OCI-LY7 (cell line): ENCODE measurements around the gene ITGB2. TPM values are rescaled to one million over a fixed set of nuclear protein-coding genes. Genes with fewer than 3 reads are reported as not detected.

ENCODE experiments used
- BruUV-seq: library from RNA; stranded (reverse); fragments of 400-500 nt; replicated peaks from 2 replicates; lab custom pipeline; 2021; lab: Mats Ljungman, UMichigan
- CTCF ChIA-PET: fragments of 300-600 bp; sonication (Branson Sonifier 250); formaldehyde crosslinking; loops from one replicate; lab custom pipeline; 2022; ENCODE audit warnings: antibody characterized with exemption; ENCODE audit not compliant: unreplicated experiment; lab: Charles Lee
- POLR2A ChIA-PET: fragments of 300-600 bp; sonication (Branson Sonifier 250); formaldehyde crosslinking; loops from one replicate; lab custom pipeline; 2022; ENCODE audit warnings: antibody characterized with exemption; lab: Charles Lee
- DNase-seq: peaks from one replicate; pipeline ENCODE4 v3.0.0-alpha.2; 2015; ENCODE audit warnings: low spot score
- H2AFZ ChIP-seq: fragments of 200-600 bp; sonication (generic), shearing (Covaris generic); 2 replicates; pipeline ENCODE4 v1.6.1; 2014; ENCODE audit warnings: mild to moderate bottlenecking, antibody characterized with exemption, low read length, moderate library complexity
- H3K27ac ChIP-seq: fragments of 200-600 bp; sonication (generic); 2 replicates; pipeline ENCODE4 v1.5.1; 2014; ENCODE audit warnings: mixed run types, low read depth, mild to moderate bottlenecking, moderate library complexity, low read length, inconsistent platforms; ENCODE audit not compliant: poor library complexity, severe bottlenecking
- H3K36me3 ChIP-seq: fragments of 200-600 bp; sonication (generic); 2 replicates; pipeline ENCODE4 v1.6.1; 2014; ENCODE audit warnings: mild to moderate bottlenecking, antibody characterized with exemption, low read length, moderate library complexity, mixed read lengths; ENCODE audit not compliant: insufficient read depth
- H3K4me1 ChIP-seq: fragments of 200-600 bp; sonication (generic); 2 replicates; pipeline ENCODE4 v1.5.1; 2014; ENCODE audit warnings: mild to moderate bottlenecking, low read length; ENCODE audit not compliant: insufficient read depth, poor library complexity, severe bottlenecking
- H3K4me2 ChIP-seq: fragments of 200-600 bp; sonication (generic); 2 replicates; pipeline ENCODE4 v1.6.1; 2014; ENCODE audit warnings: mild to moderate bottlenecking, low read length
- H3K4me3 ChIP-seq: fragments of 200-600 bp; sonication (generic); 2 replicates; pipeline ENCODE4 v1.5.1; 2014; ENCODE audit warnings: mild to moderate bottlenecking, low read depth, low read length; ENCODE audit not compliant: poor library complexity, severe bottlenecking
- H3K79me2 ChIP-seq: fragments of 200-600 bp; sonication (generic); 2 replicates; pipeline ENCODE4 v1.6.1; 2016; ENCODE audit warnings: low read depth, mild to moderate bottlenecking, low read length, moderate library complexity, mixed read lengths; ENCODE audit not compliant: insufficient read depth
- H3K9me2 ChIP-seq: fragments of 200-600 bp; sonication (generic); 2 replicates; pipeline ENCODE4 v1.6.1; 2016; ENCODE audit warnings: mild to moderate bottlenecking, low read length, mixed read lengths; ENCODE audit not compliant: insufficient read depth
- H3K9me3 ChIP-seq: fragments of 200-600 bp; sonication (generic); 2 replicates; pipeline ENCODE4 v1.6.1; 2014; ENCODE audit warnings: mild to moderate bottlenecking, mixed run types, low read length, mixed read lengths
- H4K20me1 ChIP-seq: fragments of 200-600 bp; sonication (generic); 2 replicates; pipeline ENCODE4 v1.6.1; 2014; ENCODE audit warnings: mild to moderate bottlenecking, antibody characterized with exemption, low read length, moderate library complexity, mixed read lengths; ENCODE audit not compliant: insufficient read depth
- CTCF ChIP-seq: fragments of 200-600 bp; sonication (generic); conservative IDR thresholded peaks from 2 replicates; pipeline ENCODE4 v1.5.1; 2014; ENCODE audit warnings: mild to moderate bottlenecking, antibody characterized with exemption, low read length, moderate library complexity, mixed read lengths
- EZH2phosphoT487 ChIP-seq: fragments of 200-600 bp; sonication (generic); IDR thresholded peaks from 2 replicates; pipeline ENCODE4 v1.6.1; 2018; ENCODE audit warnings: low read depth, borderline replicate concordance, mild to moderate bottlenecking, mixed run types, antibody characterized with exemption, low read length, moderate library complexity, mixed read lengths
- intact Hi-C: fragments of 100-400 bp; cut with micrococcal nuclease; formaldehyde crosslinking; loops from one replicate; pipeline ENCODE4 v1.10.0; 2022; ENCODE audit not compliant: unreplicated experiment
- total RNA-seq, 2 experiments: library from RNA; depleted of rRNA in 1 of 2; stranded (reverse); fragments of >200 nt in 1 of 2; shearing (Covaris generic) in 1 of 2; gene quantifications; 2 replicates each; pipeline ENCODE4 v1.2.3, GENCODE V29; 2014 to 2022

Gene ITGB2
- total RNA-seq, 2 experiments from 2014 or later, result 11.6 to 78.9 TPM

- Histone ChIP-seq H2AFZ (no peak overlapping the region), H3K4me1 (no peaks in the 10 kb centered on the region), H4K20me1 (no peaks in the 10 kb centered on the region), H3K27ac (no peak overlapping the region), H3K4me3 (no peak overlapping the region), H3K9me2 (no peaks in the 10 kb centered on the region), H3K4me2 (no peak overlapping the region), H3K36me3 (peaks cover 26% of the 10 kb centered on the region), H3K79me2 (no peaks in the 10 kb centered on the region), H3K9me3 (no peaks in the 10 kb centered on the region)
- TF ChIP-seq EZH2phosphoT487 (no peak), CTCF (no peak)
- POLR2A ChIA-PET, result interaction anchor here (0.6 kb wide), 1 partner anchor 23 kb away, joined by 3 read pairs; the partner anchor contains the start of gene PTTG1IP
- no peak for DNase-seq
- CTCF ChIA-PET, result no interaction called here
- intact Hi-C loops, result no loop called here
- no TSS peak for BruUV-seq
Observed at GRCh38 chr21:44850208-44850800, 70.4 kb downstream of the ITGB2 start.

GRCh38 chr21:44849616-44850130, 71.0 kb downstream of the ITGB2 start:
- Histone ChIP-seq H3K27ac (no peak overlapping the region), H4K20me1 (no peaks in the 10 kb centered on the region), H3K4me3 (no peak overlapping the region), H3K9me2 (no peaks in the 10 kb centered on the region), H3K79me2 (no peaks in the 10 kb centered on the region), H2AFZ (no peak overlapping the region), H3K4me1 (no peaks in the 10 kb centered on the region), H3K9me3 (no peaks in the 10 kb centered on the region), H3K36me3 (peaks cover 20% of the 10 kb centered on the region), H3K4me2 (no peak overlapping the region)
- ChIA-PET POLR2A (no interaction called here), CTCF (no interaction called here)
- no peak for TF ChIP-seq EZH2phosphoT487
- TF ChIP-seq CTCF, result no peak
- intact Hi-C loops, result no loop called here
- BruUV-seq, result no TSS peak
- DNase-seq, result no peak

- no peak overlapping the region for H3K4me3 ChIP-seq
- H3K9me3 ChIP-seq, result no peaks in the 10 kb centered on the region
- H3K79me2 ChIP-seq, result no peaks in the 10 kb centered on the region
- ChIA-PET POLR2A (no interaction called here), CTCF (no interaction called here)
- no peaks in the 10 kb centered on the region for H3K9me2 ChIP-seq
- no peak overlapping the region for H2AFZ ChIP-seq
- H4K20me1 ChIP-seq, result no peaks in the 10 kb centered on the region
- DNase-seq, result no peak
- no peaks in the 10 kb centered on the region for H3K4me1 ChIP-seq
- H3K4me2 ChIP-seq, result no peak overlapping the region
- no TSS peak for BruUV-seq
- TF ChIP-seq EZH2phosphoT487 (no peak), CTCF (no peak)
- peaks cover 17% of the 10 kb centered on the region for H3K36me3 ChIP-seq
- H3K27ac ChIP-seq, result no peak overlapping the region
- intact Hi-C loops, result no loop called here
Observed at GRCh38 chr21:44848821-44849521, 71.7 kb downstream of the ITGB2 start.
